HUES6 (cell line): ENCODE measurements around the gene DUOXA2.
A peak's percentile ranks its signal among the peaks of the same experiment; 100 is the strongest.

Experiments
- H3K27ac ChIP-seq: 2 replicates; pipeline ENCODE4 v1.7.0; 2013; ENCODE audit warnings: low read depth, mild to moderate bottlenecking, low read length, inconsistent platforms
- H3K27me3 ChIP-seq: 2 replicates; pipeline ENCODE4 v1.6.1; 2013; ENCODE audit warnings: low read length; ENCODE audit not compliant: control insufficient read depth, insufficient read depth
- H3K36me3 ChIP-seq: 2 replicates; pipeline ENCODE4 v1.6.1; 2013; ENCODE audit warnings: low read length; ENCODE audit not compliant: control insufficient read depth, insufficient read depth
- H3K4me1 ChIP-seq: 2 replicates; pipeline ENCODE4 v1.6.1; 2013; ENCODE audit warnings: low read length; ENCODE audit not compliant: control insufficient read depth, insufficient read depth
- H3K4me3 ChIP-seq: 2 replicates; pipeline ENCODE4 v1.5.1; 2013; ENCODE audit warnings: low read depth, low read length
- H3K9ac ChIP-seq: one replicate; pipeline ENCODE4 v1.6.1; 2013; ENCODE audit warnings: mild to moderate bottlenecking, low read length
- H3K9me3 ChIP-seq: 2 replicates; pipeline ENCODE4 v1.6.1; 2013; ENCODE audit warnings: low read depth, low read length; ENCODE audit not compliant: control insufficient read depth, insufficient read depth

Gene DUOXA2

DNA sequence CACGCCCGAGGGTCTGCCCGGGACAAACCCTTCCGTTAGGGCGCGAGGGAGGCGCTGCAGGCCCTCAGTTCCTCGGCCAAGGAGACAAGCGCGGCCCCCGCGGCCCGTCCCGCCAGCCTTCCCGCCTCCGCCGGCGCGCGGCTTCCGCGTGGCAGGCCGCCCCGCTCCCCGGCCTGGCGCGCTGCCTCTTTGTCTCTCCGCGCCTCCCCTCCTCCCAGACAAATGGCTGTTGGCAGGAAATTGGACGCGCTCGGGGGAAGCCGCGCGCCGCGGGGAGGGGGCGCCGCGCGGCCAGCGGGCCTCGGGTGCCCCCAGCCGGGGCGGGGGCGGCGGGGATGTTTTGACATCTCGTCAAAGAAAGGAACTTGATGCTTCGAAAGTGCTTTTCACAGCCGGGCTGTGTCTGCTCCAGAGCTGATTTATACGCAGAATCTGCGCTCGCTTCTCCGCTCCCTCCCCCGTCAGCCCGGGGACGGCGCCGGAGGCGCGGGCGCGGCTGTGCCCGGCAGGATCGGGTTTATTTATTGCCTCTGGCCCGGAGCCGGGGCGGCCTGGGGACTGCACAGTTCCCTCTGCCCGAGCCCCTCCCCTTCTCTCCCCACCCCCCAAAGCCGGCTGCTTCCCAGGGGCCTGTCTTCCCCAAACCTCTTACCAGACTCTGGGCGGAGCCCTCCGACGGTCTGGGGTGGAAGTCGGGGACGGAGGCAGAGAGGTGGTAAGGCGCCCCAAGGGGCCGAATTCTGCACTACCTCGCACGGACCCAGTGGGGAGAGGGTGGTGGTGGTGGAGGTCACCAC, 52.9 kb downstream of the DUOXA2 start:
- H3K27ac ChIP-seq, result peak overlapping the region; percentile 82
- peaks cover 34% of the 10 kb centered on the region for H3K4me1 ChIP-seq
- H3K27me3 ChIP-seq, result no peaks in the 10 kb centered on the region
- no peaks in the 10 kb centered on the region for H3K9me3 ChIP-seq
- H3K36me3 ChIP-seq, result peaks cover 8% of the 10 kb centered on the region; the same call in 1 of the 2 replicates
- H3K9ac ChIP-seq, result peak overlapping the region; percentile 93
- H3K4me3 ChIP-seq, result peak overlapping the region; percentile 60

DNA sequence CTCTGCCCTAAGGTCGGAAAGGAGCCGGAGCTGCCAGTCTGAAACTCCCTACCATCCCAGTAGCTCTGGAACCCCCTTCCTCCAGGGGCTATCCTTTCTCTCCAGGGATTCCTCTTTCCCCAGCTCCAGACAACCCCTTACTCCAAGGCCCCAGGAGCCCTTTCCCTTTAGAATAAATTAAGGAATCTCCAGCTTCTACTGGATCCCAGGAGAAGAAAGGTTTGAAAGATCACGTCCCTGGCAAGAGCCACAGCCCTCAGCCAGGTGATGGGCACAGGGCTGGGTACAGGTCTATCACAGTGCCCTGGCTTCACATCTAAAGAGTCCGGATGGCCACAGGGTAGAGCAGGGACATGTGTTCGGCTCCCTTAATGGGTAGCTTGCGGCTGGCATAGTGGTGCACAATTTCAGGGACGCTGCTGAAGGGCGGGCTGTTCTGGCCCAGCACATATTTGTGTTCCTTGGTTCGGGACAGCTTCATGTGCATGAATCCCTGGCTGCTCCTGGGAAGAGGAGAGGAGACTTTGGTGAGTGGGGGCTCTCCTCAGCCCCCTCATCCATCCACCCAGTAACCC, 53.6 kb downstream of the DUOXA2 start:
- peak overlapping the region; percentile 82; the same call in 1 of the 2 replicates for H3K27ac ChIP-seq
- peak overlapping the region; percentile 60 for H3K4me3 ChIP-seq
- no peaks in the 10 kb centered on the region for H3K27me3 ChIP-seq
- peaks cover 29% of the 10 kb centered on the region for H3K4me1 ChIP-seq
- H3K9me3 ChIP-seq, result no peaks in the 10 kb centered on the region
- H3K36me3 ChIP-seq, result peaks cover 8% of the 10 kb centered on the region; the same call in 1 of the 2 replicates
- H3K9ac ChIP-seq, result peak overlapping the region; percentile 5
